Measurements from ENCODE around the gene SYNCRIP.
A peak's percentile ranks its signal among the peaks of the same experiment; 100 is the strongest.
"Not testable (repeated sequence)": the region's sequence is repeated elsewhere in the genome, so short reads cannot be mapped to it uniquely, and the experiment has no call there.

SYNCRIP gene

GRCh38 chr6:85642774-85643536 is at the start of gene SYNCRIP:
SYNCRIP (minus strand) TSS chr6:85642886; CDS start chr6:85641439, 1,447 bp downstream.
- peak; percentile 97 for DNase-seq (ENCODE audit: low spot score)

DNA sequence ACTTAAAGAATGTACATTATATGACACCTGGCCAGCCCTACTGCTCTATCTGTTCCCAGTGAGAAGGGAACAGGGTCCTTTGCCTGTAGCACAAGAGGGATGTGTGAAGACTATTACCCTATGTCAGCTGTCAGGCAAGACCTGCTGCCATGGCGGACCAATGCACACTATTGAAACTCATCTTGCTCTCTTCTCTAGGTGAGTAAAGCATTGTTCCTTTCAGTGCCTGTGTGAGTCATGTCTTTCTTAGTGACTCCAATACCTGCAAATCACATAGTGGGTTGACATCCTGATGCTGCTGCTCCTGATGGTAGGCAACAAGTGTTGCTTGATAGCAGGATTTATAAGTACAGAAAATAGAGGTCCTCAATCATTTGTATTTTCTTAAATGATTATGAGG is 48.8 kb upstream of the SYNCRIP start:
- DNase-seq (ENCODE audit: low spot score) = no peak

DNA sequence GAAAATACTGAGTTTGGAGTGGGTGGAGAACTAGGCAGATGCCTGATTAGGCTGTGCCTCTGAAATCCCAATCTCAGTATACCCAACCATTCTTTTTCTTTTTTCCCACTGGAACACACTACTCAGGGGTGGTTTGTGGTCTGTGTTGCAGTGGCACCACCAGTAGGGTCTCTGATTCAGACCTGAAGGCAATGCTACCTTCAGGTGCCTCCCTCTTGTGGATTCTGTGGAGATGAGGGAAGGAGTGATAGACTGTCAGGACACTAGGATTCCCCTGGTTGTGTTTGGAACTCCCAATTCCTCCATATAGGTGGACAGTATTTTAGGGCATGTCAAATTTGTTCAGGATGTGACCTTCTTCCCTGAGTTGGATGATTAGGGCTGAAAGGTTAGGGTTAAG is 47.4 kb upstream of the SYNCRIP start:
- no peak for DNase-seq (ENCODE audit: low spot score)

GRCh38 chr6:85685713-85686112 is 43.0 kb upstream of the SYNCRIP start:
- no peak for DNase-seq (ENCODE audit: low spot score)

DNA sequence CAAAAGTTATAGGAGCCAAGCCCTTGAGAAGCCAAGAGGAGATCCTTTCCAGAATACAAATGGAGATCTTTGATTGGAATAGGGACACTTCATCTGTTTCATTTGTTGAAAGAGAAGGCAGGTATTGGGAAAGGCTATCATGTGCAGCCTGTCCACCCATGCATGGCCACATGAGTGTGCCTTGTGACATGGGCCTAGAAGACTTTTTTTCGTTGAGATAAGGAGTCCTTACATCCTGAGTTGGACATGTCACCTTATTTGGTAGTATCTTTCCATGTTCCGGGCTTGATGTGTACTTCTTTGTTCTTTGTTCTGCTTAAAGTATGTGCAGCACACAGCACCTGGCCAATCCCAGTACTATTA is 42.1 kb upstream of the SYNCRIP start:
- no peak for DNase-seq (ENCODE audit: low spot score)

GRCh38 chr6:85684133-85684808 is 41.6 kb upstream of the SYNCRIP start:
- DNase-seq (ENCODE audit: low spot score) = no peak

DNA sequence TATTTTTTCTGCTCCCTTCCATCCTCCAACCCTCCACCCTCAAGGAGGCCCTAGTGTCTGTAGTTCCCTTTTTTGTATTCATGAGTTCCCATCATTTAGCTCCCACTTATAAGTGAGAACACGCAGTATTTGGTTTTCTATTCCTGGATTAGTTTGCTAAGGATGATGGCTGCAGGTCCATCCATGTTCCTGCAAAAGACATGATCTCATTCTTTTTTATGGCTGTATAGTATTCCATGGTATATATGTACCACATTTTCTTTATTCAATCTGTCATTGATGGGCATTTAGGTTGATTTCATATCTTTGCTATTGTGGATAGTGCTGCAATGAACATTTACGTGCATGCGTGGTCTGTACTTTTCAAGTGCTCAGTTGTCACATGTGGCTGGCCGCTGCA is 39.2 kb upstream of the SYNCRIP start:
- not testable (repeated sequence) for DNase-seq (ENCODE audit: low spot score)

DNA sequence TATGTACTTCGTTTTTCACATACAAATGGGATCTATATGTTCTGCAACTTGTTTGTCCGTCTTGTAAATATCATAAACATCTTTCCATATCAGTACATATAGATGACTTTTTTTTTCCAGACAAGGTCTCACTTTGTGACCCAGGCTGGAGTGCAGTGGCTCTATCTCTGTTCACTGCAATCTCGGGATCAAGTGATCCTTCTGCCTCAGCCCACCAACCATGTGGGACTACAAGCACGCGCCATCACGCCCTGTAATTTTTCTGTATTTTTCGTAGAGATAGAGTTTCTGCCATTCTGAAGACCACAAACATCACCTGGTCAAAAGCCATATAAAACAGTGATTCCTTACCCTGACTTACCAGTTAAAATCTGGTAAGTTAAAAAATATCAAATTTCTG is 37.7 kb upstream of the SYNCRIP start:
- DNase-seq (ENCODE audit: low spot score) = no peak

DNA sequence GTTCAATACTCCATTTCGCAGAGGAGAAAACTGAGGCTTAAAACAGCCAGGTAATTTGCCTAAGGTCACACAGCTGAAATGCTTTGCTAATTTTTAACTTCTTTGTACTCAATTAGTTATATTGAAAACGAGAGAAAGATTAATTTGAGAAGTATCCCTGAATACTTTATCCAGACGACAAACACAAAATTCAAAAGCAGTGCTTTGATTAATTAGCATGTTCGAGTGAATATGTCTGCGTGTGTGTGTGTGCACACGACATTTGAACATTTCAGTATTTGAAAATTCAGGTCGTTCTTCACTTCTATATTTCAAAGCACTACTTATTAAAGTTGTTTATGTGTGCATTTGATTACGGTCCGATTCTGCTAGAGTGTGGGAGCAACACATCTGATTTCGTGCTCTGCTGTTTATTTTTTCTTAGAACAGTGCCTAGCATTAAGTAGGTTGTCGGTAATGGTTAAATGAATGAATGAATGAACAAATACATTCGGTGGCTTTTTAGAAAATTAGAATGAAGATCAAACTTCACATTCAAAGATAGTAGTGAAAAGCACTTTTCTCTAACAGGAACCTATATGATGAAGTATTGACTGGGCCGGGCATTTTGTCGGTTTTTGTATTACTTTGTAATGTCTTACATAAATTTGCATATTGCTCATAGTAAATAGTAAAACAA is 36.9 kb upstream of the SYNCRIP start:
- DNase-seq (ENCODE audit: low spot score) = no peak

- DNase-seq (ENCODE audit: low spot score) = peak; percentile 98
These were observed 36.1 kb upstream of the SYNCRIP start for GRCh38 chr6:85678602-85679444.

DNA sequence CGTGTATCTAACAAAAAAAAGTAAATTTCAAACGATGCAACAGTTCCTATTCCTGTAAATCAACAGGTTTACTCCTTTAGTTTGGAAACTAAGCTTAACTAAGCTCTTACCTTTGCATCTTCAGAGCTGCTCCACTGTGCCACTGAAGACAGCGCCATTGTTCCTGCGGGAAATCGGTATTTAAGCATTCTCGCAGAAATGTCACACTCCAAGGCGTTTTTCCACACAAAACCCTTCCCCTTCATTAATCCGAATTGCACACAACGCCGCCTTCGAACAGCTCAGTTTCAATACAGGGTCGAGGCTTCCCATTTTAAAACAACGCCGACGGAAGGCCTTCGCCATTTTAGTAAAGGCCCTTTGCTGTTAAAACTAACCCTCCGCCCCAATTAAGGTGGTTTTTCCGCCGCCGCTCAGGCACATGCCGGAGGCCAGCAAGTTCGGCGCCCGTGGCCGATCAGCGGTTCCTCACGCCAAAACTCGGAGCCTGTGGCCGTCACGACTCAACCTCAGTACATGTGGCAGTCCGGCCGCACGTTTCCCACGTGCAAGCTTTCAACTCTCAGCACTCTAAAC is 35.4 kb upstream of the SYNCRIP start:
- DNase-seq (ENCODE audit: low spot score) = peak; percentile 17

DNA sequence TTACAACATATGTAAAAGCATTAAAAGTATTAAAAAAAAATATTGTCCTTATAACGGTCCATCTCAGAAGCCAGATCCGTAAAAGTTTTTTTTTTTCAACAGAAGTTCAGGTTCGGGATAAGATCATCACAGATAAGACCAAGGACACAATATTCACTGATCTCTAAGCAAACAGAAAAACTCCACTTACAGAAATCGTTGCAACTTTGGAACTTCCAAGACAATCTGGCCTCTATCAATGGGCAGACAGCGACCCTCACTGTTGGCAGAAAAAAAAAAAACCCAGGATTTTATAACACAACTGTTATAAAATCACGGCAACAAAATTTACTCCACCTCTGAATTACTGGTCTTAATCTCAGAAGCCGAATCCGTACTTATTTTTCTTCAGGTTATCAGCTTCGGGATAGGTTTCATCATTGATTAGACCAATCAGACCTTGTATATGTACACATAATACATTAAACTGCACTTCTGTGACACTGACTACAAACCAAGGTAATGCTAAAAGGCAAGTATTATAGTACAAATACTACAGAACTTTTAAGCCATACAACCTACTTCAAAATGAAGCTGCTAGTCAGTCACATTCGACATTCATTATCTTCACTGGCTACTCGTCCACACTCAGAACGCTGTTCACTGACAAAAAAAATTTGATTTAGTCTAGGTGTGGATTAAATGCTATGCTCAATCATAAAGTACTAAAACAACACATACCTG is 34.7 kb upstream of the SYNCRIP start:
- DNase-seq (ENCODE audit: low spot score) = no peak

- no peak for DNase-seq (ENCODE audit: low spot score)
These were observed 33.5 kb upstream of the SYNCRIP start for GRCh38 chr6:85676086-85676729.

DNA sequence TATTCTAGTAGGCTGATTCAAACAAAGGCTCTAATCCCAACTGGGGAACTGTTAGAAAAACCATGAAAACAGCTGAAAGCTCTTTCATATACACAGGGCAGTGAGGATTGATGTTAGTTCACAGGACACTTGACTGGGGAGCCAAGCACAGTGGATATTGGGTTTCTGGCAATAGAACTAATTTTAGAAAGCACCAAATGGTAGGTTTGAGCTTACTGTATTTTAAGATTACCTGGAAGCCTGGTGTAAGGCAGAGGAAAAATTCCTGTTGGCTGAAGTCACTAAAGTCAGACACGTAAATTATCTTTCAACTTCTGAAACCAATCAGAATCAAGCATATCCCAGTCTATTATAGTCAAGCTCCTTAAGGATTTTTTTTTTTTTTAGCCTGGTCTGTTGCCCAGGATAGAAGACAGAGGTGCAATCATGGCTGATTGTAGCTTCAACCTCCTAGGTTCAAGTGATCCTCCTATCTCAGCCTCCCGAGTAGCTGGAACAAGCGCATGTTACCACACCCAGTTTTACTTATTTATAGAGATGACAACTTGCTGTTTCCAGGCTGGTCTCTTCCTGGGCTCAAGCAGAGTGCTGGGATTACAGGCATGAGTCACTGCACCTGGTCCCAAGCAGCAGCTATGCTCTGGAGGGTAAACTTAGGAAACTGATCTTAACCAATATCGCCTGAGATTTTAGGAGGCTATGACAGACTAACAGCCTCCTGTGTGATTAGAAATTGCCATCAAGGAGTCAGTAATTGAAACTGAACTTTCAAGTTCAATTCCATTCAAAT is 32.5 kb upstream of the SYNCRIP start:
- DNase-seq (ENCODE audit: low spot score) = peak; percentile 40

DNA sequence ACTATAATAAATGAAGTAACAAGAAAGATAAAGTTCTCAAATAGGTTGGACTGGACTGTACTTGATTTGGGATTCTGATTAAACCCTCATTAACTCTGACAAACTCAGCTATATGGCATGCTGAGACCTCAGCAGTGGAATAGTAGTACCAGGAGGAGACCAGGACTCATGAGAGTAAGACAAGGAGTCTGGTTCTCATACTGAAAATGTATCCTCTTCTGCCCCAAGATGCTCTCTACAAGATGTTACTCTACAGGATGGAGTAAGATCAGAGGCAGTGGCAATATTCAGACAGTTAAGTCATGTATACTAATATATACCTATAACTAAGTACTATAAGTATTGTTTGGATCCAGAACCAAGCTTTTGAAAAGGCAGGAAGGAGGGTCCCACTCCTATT is 31.9 kb upstream of the SYNCRIP start:
- no peak for DNase-seq (ENCODE audit: low spot score)

DNA sequence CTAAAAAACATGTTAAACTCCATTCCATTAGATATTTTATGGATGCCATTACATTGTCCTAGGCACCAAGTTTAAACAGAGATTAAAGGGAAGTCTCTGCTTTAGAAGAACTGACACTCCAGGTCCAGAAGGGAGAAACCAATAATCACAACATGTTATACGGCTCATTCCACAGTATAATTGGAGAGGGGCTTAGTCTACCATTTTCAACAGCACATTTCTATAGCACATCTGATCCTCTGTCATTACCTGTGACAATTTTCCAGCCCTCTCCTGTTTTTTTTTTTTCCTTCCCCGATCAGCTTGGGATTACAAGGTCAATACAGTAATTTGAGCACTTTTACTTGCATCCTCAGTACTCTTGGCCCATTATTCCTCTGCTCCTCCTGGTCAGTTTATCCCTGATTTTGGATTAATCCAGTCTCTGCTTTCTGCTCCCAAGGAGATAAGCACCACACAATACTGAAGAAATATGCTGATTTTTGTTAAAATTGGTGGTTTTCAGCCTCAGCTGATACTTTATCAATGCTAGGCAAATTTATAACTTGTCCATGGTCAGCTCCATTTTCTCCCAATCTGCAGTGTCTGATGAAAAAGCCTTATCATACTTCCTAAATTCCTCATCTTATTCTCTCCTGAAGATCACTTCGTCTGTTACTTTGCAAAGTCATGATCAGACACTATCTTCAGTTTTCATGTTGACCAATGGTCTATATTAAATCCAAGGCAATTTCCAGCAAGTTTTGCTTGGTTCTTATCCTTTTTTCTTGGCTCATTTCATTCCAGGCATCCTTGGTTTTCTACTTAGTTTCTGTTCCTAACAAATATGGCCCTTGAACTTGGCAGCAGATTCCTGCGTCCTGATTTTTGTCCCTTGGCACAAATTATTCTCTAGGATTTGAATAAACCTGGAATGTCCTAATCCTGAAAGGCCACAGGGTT is 30.8 kb upstream of the SYNCRIP start:
- DNase-seq (ENCODE audit: low spot score) = no peak

DNA sequence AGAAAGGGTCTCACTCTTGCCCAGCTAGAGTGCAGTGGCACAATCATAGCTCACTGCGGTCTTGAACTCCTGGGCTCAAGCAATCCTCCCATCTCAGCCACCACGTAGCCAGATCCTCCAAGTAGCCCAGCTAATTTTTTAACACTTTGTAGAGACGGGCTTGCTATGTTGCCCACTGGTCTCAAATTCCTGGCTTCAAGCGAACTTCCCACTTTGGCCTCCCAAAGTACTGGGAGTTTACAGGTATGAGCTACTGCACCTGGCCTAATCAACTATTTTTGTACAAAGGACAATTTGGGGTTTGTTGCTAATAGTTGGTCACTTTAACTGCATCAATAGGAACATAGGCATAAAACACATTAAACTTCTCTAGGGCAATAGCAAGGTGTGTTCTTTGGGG is 29.9 kb upstream of the SYNCRIP start:
- no peak for DNase-seq (ENCODE audit: low spot score)

- DNase-seq (ENCODE audit: low spot score) = no peak
These were observed 29.4 kb upstream of the SYNCRIP start for GRCh38 chr6:85672050-85672449.

DNA sequence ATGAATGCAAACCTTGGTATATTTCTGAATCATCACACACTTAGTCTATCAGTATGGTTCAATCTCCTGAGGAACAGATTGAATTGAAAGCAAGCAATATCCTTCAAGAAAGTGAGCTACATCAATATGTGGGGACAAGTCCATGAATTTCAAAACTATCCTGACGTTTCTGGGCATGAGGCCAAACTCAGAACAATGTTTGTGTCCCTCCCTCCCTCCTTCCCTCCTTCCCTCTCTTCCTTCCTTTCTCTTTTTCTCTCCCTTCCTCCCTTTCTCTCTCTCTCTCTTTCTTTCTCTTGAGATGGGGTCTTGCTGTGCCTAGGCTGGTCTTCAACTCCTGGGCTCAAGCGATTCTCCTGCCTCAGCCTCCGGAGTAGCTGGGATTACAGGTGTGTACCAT is 27.9 kb upstream of the SYNCRIP start:
- no peak for DNase-seq (ENCODE audit: low spot score)
